Neuronal stem cell (in vitro differentiated cells): ENCODE data around the gene TXNL4B.

Experiments used
- DNase-seq: peaks from one replicate; pipeline ENCODE4 v3.0.0-alpha.2; 2013; ENCODE audit warnings: low spot score
- H2AFZ ChIP-seq: one replicate; pipeline ENCODE4 v1.6.1; 2013; ENCODE audit warnings: mild to moderate bottlenecking, low read length, inconsistent platforms
- H2AK5ac ChIP-seq: 2 replicates; pipeline ENCODE4 v1.6.1; 2013; ENCODE audit warnings: low read depth, mild to moderate bottlenecking, inconsistent platforms, low read length, moderate library complexity, mixed read lengths
- H2BK120ac ChIP-seq: 2 replicates; pipeline ENCODE4 v1.6.1; 2013; ENCODE audit warnings: low read depth, mild to moderate bottlenecking, inconsistent platforms, low read length, moderate library complexity, mixed read lengths
- H2BK12ac ChIP-seq: one replicate; pipeline ENCODE4 v1.6.1; 2013; ENCODE audit warnings: low read length, inconsistent platforms
- H2BK15ac ChIP-seq: 2 replicates; pipeline ENCODE4 v1.6.1; 2013; ENCODE audit warnings: mild to moderate bottlenecking, low read length, inconsistent platforms, mixed read lengths
- H2BK5ac ChIP-seq: one replicate; pipeline ENCODE4 v1.6.1; 2013; ENCODE audit warnings: inconsistent platforms, mild to moderate bottlenecking, low read length, moderate library complexity
- H3K14ac ChIP-seq: one replicate; pipeline ENCODE4 v1.6.1; 2013; ENCODE audit warnings: low read length, inconsistent platforms
- H3K18ac ChIP-seq: 2 replicates; pipeline ENCODE4 v1.6.1; 2013; ENCODE audit warnings: low read length, inconsistent platforms
- H3K23ac ChIP-seq: 2 replicates; pipeline ENCODE4 v1.6.1; 2013; ENCODE audit warnings: low read depth, mild to moderate bottlenecking, mixed read lengths, low read length, inconsistent platforms; ENCODE audit not compliant: poor library complexity
- H3K27ac ChIP-seq: replicated peaks from 3 replicates; pipeline ENCODE4 v1.5.1; 2013; ENCODE audit warnings: low read length, inconsistent platforms
- H3K27me3 ChIP-seq, 3 experiments: 2 replicates each; pipeline ENCODE4 v1.6.1; 2013; ENCODE audit warnings: low read length in 3 of 3, mild to moderate bottlenecking in 2 of 3, inconsistent platforms in 1 of 3, low read depth in 1 of 3, mixed read lengths in 1 of 3, moderate library complexity in 1 of 3; ENCODE audit not compliant: control insufficient read depth in 3 of 3, insufficient read depth in 3 of 3
- H3K36me3 ChIP-seq, 2 donors: replicated peaks in 1 of 2; 2 replicates each; pipeline ENCODE4 v1.6.1; 2013; ENCODE audit warnings: low read length in 2 of 2; ENCODE audit not compliant: control insufficient read depth in 2 of 2, insufficient read depth in 2 of 2
- H3K4ac ChIP-seq: 2 replicates; pipeline ENCODE4 v1.6.1; 2013; ENCODE audit warnings: inconsistent platforms, mild to moderate bottlenecking, low read length, moderate library complexity
- H3K4me1 ChIP-seq, 2 donors: 1 replicate in 1 of 2; 2 replicates in 1 of 2; pipeline ENCODE4 v1.6.1; 2013; ENCODE audit warnings: low read length in 2 of 2, low read depth in 1 of 2; ENCODE audit not compliant: control insufficient read depth in 2 of 2, insufficient read depth in 1 of 2
- H3K4me2 ChIP-seq: one replicate; pipeline ENCODE4 v1.6.1; 2013; ENCODE audit warnings: mild to moderate bottlenecking, low read length, inconsistent platforms; ENCODE audit not compliant: insufficient read depth, poor library complexity, severe bottlenecking
- H3K4me3 ChIP-seq, 2 donors: 2 replicates each; pipeline ENCODE4 v1.5.1; 2013; ENCODE audit warnings: low read length in 2 of 2, mild to moderate bottlenecking in 2 of 2, inconsistent platforms in 1 of 2, moderate library complexity in 1 of 2
- H3K79me1 ChIP-seq: one replicate; pipeline ENCODE4 v1.6.1; 2013; ENCODE audit warnings: low read depth, mild to moderate bottlenecking, inconsistent platforms, low read length, moderate library complexity
- H3K9ac ChIP-seq: one replicate; pipeline ENCODE4 v1.6.1; 2013; ENCODE audit warnings: mild to moderate bottlenecking, low read depth, low read length, inconsistent platforms; ENCODE audit not compliant: poor library complexity
- H3K9me3 ChIP-seq, 2 donors: replicated peaks in 1 of 2; 2 replicates each; pipeline versions ENCODE3 to v1.6.1; 2013; ENCODE audit warnings: low read length in 2 of 2, mild to moderate bottlenecking in 2 of 2, inconsistent platforms in 1 of 2, low read depth in 1 of 2, mixed read lengths in 1 of 2, moderate library complexity in 1 of 2; ENCODE audit not compliant: control insufficient read depth in 2 of 2, insufficient read depth in 1 of 2
- H4K8ac ChIP-seq: one replicate; pipeline ENCODE4 v1.6.1; 2013; ENCODE audit warnings: low read depth, mild to moderate bottlenecking, inconsistent platforms, low read length, moderate library complexity
- H4K91ac ChIP-seq: one replicate; pipeline ENCODE4 v1.6.1; 2013; ENCODE audit warnings: low read length, low read depth, mild to moderate bottlenecking, inconsistent platforms; ENCODE audit not compliant: poor library complexity
- WGBS, 2 donors: extraction: QIAGEN DNeasy Blood & Tissue Kit; methylation state at CpG; one replicate each; pipeline ENCODE4 v1.1.7; 2013; ENCODE audit warnings: missing lambda C conversion rate in 2 of 2, mixed read lengths in 1 of 2; ENCODE audit not compliant: insufficient read length in 2 of 2, insufficient replicate concordance in 1 of 2; ENCODE audit errors: extremely low coverage in 2 of 2; 5-methylcytosine and 5-hydroxymethylcytosine counted together

The TXNL4B gene

DNA sequence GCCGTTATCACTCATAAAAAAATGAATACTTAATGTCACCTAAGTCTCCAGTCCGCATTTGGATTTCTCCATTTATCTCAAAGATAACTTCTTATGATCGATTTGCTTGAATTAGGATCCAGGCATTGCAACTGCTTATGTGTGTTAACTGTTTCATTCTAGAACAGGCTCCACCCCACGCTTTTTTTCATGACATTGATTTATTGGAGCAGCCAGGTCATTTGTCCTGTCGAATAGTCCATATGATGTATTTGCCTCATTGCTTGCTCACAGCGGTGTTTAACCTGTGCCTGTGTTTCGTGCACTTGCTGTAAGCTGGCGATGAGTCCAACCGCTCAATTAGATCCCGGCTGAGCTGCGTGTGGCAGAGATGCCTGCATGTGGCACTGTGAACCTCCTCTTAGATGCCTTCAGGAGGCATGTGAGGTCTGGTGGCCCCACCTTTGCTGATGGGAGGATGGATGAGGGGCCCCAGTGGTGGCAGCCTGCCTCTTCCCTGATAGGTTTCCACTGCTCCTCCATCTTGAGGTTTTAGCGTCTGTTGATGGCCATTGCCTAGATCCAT lies 16.6 kb upstream of the TXNL4B start:
- DNase-seq, result no peak
- H2BK12ac ChIP-seq, result no peak overlapping the region
- H3K27me3 ChIP-seq, result no peaks in the 10 kb centered on the region
- no peak overlapping the region for H3K4ac ChIP-seq
- no peak overlapping the region for H3K18ac ChIP-seq
- H2BK120ac ChIP-seq, result no peak overlapping the region
- no CpG with 5 or more reads among the region's 12 CpGs for WGBS, 2 donors
- no peak overlapping the region for H2BK15ac ChIP-seq
- H2BK5ac ChIP-seq, result no peak overlapping the region
- no peak overlapping the region for H2AK5ac ChIP-seq
- H3K4me1 ChIP-seq, result peaks cover 1 to 4% of the 10 kb centered on the region in 2 donors
- no peak overlapping the region for H3K4me2 ChIP-seq
- H3K23ac ChIP-seq, result no peak overlapping the region
- H2AFZ ChIP-seq, result no peak overlapping the region
- no peak overlapping the region for H3K4me3 ChIP-seq
- no peaks in the 10 kb centered on the region for H3K79me1 ChIP-seq
- no peak overlapping the region for H3K14ac ChIP-seq
- H3K9ac ChIP-seq, result no peak overlapping the region
- H3K27ac ChIP-seq, result no peak overlapping the region
- H4K91ac ChIP-seq, result no peak overlapping the region
- H3K36me3 ChIP-seq, result peaks cover 64 to 88% of the 10 kb centered on the region in 2 donors
- no peak overlapping the region for H4K8ac ChIP-seq
- peaks cover 0 to 5% of the 10 kb centered on the region in 2 donors for H3K9me3 ChIP-seq

DNA sequence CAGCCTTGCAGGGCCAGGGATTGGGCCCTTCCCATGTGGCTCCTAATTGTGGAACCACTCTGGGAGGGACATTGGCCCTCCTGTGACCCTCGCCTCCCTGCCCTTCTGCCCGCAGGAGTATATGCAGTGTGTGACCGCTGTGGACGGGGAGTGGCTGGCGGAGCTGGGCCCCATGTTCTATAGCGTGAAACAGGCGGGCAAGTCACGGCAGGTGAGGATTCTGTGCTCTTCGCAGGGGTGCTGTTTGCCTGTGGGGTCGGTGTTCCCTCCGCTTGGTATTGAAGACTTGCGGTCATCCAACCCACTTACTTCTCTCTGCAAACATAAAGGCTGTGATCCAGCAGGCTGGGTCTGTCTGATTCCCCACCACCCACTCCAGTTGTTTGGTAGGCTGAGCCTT lies 15.9 kb upstream of the TXNL4B start:
- Histone ChIP-seq H3K23ac (no peak overlapping the region), H4K91ac (no peak overlapping the region), H3K9ac (no peak overlapping the region), H2AK5ac (no peak overlapping the region), H2BK12ac (no peak overlapping the region), H3K9me3 (no peaks in the 10 kb centered on the region), H3K36me3 (peaks cover 72 to 95% of the 10 kb centered on the region in 2 donors), H3K79me1 (no peaks in the 10 kb centered on the region), H4K8ac (no peak overlapping the region), H3K27ac (no peak overlapping the region), H2BK120ac (no peak overlapping the region), H2AFZ (no peak overlapping the region), H3K14ac (no peak overlapping the region), H2BK15ac (no peak overlapping the region), H2BK5ac (no peak overlapping the region), H3K4me1 (peaks cover 1 to 4% of the 10 kb centered on the region in 2 donors), H3K27me3 (no peaks in the 10 kb centered on the region), H3K4me3 (no peak overlapping the region), H3K4me2 (no peak overlapping the region), H3K4ac (no peak overlapping the region), H3K18ac (no peak overlapping the region)
- DNase-seq, result no peak
- no CpG with 5 or more reads among the region's 12 CpGs for WGBS, 2 donors

GRCh38 chr16:72108353-72109102 lies 15.1 kb upstream of the TXNL4B start:
- no CpG with 5 or more reads among the region's 16 CpGs for WGBS, 2 donors
- Histone ChIP-seq H2AK5ac (no peak overlapping the region), H3K27me3 (no peaks in the 10 kb centered on the region), H3K23ac (no peak overlapping the region), H3K4me3 (no peak overlapping the region), H2BK120ac (no peak overlapping the region), H2BK5ac (no peak overlapping the region), H3K4me1 (peaks cover 1 to 4% of the 10 kb centered on the region in 2 donors), H3K4ac (no peak overlapping the region), H3K79me1 (no peaks in the 10 kb centered on the region), H2AFZ (no peak overlapping the region), H3K14ac (no peak overlapping the region), H3K36me3 (peaks cover 79 to 100% of the 10 kb centered on the region in 2 donors), H3K9ac (no peak overlapping the region), H3K9me3 (no peaks in the 10 kb centered on the region), H2BK12ac (no peak overlapping the region), H3K18ac (no peak overlapping the region), H2BK15ac (no peak overlapping the region), H4K91ac (no peak overlapping the region), H4K8ac (peak overlapping the region; percentile 49), H3K4me2 (no peak overlapping the region), H3K27ac (no peak overlapping the region)
- DNase-seq, result no peak

- H3K4me3 ChIP-seq, result no peak overlapping the region
- peaks cover 85 to 100% of the 10 kb centered on the region in 2 donors for H3K36me3 ChIP-seq
- H4K8ac ChIP-seq, result no peak overlapping the region
- no peak overlapping the region for H2BK12ac ChIP-seq
- H3K27ac ChIP-seq, result no peak overlapping the region
- no peak overlapping the region for H3K18ac ChIP-seq
- no peak overlapping the region for H3K14ac ChIP-seq
- H3K4me2 ChIP-seq, result no peak overlapping the region
- no peak overlapping the region for H4K91ac ChIP-seq
- no peaks in the 10 kb centered on the region for H3K9me3 ChIP-seq
- no peak overlapping the region for H2AK5ac ChIP-seq
- no peak for DNase-seq
- H2AFZ ChIP-seq, result no peak overlapping the region
- H2BK15ac ChIP-seq, result no peak overlapping the region
- no peak overlapping the region for H3K4ac ChIP-seq
- H2BK120ac ChIP-seq, result no peak overlapping the region
- H3K23ac ChIP-seq, result no peak overlapping the region
- no peaks in the 10 kb centered on the region for H3K79me1 ChIP-seq
- H3K9ac ChIP-seq, result no peak overlapping the region
- H3K27me3 ChIP-seq, result no peaks in the 10 kb centered on the region
- whole genome bisulfite sequencing, 2 donors, result no CpG with 5 or more reads among the region's 17 CpGs
- peaks cover 1 to 4% of the 10 kb centered on the region in 2 donors for H3K4me1 ChIP-seq
- no peak overlapping the region for H2BK5ac ChIP-seq
These were observed 14.0 kb upstream of the TXNL4B start for GRCh38 chr16:72107371-72107770.
